Activated gamma-delta T cell treated with Interleukin-2 at 50 U/mL for 16 hours (primary cell): ENCODE data around the gene TNFAIP8L3.

Source experiments
- DNase-seq: peaks from one replicate; pipeline ENCODE4 v3.0.0-alpha.2; 2020

TNFAIP8L3 gene

GRCh38 chr15:51114437-51115119 is 19.9 kb upstream of the TNFAIP8L3 start:
- DNase-seq = no peak

- DNase-seq = no peak
Observed at GRCh38 chr15:51112078-51112477, 17.4 kb upstream of the TNFAIP8L3 start.

- no peak for DNase-seq
Observed at GRCh38 chr15:51111061-51111460, 16.4 kb upstream of the TNFAIP8L3 start.

GRCh38 chr15:51110171-51110570 is 15.5 kb upstream of the TNFAIP8L3 start:
- no peak for DNase-seq

- no peak for DNase-seq
Observed at GRCh38 chr15:51108933-51109550, 14.3 kb upstream of the TNFAIP8L3 start.

GRCh38 chr15:51107612-51108011 is 12.9 kb upstream of the TNFAIP8L3 start:
- DNase-seq = no peak

- DNase-seq = no peak
Observed at GRCh38 chr15:51106481-51106880, 11.8 kb upstream of the TNFAIP8L3 start.

- DNase-seq = no peak
Observed at GRCh38 chr15:51105430-51106016, 10.8 kb upstream of the TNFAIP8L3 start.

GRCh38 chr15:51104512-51104911 is 9.8 kb upstream of the TNFAIP8L3 start:
- no peak for DNase-seq

GRCh38 chr15:51103330-51103729 is 8.6 kb upstream of the TNFAIP8L3 start:
- DNase-seq = no peak

GRCh38 chr15:51100785-51101489 is 6.2 kb upstream of the TNFAIP8L3 start:
- no peak for DNase-seq

GRCh38 chr15:51099185-51099584 is 4.5 kb upstream of the TNFAIP8L3 start:
- no peak for DNase-seq

GRCh38 chr15:51098331-51098619 is 3.6 kb upstream of the TNFAIP8L3 start:
- no peak for DNase-seq

GRCh38 chr15:51097553-51098330 is 3.0 kb upstream of the TNFAIP8L3 start:
- no peak for DNase-seq

- DNase-seq = no peak
Observed at GRCh38 chr15:51096976-51097375, 2.3 kb upstream of the TNFAIP8L3 start.

- DNase-seq = no peak
Observed at GRCh38 chr15:51095681-51096331, 1.1 kb upstream of the TNFAIP8L3 start.

- no peak for DNase-seq
Observed at GRCh38 chr15:51093839-51094605, 684 bp downstream of the TNFAIP8L3 start.

- no peak for DNase-seq
Observed at GRCh38 chr15:51093488-51093838, 1.2 kb downstream of the TNFAIP8L3 start.

- no peak for DNase-seq
Observed at GRCh38 chr15:51092480-51093040, 2.1 kb downstream of the TNFAIP8L3 start.

- DNase-seq = no peak
Observed at GRCh38 chr15:51090753-51091152, 4.0 kb downstream of the TNFAIP8L3 start.

- DNase-seq = no peak
Observed at GRCh38 chr15:51089699-51090453, 4.8 kb downstream of the TNFAIP8L3 start.
